Choroid plexus epithelial cell (primary cell): ENCODE measurements around the gene NSMF.

Experiments
- DNase-seq: peaks from one replicate; pipeline ENCODE4 v3.0.0-alpha.2; 2010; ENCODE audit warnings: low read depth
- H3K4me3 ChIP-seq: 2 replicates; pipeline ENCODE4 v1.5.1; 2011; ENCODE audit warnings: low read depth, mild to moderate bottlenecking, control low read depth, low read length, moderate library complexity
- TF ChIP-seq, protein P1 (sequence below): conservative IDR thresholded peaks from 2 replicates; pipeline ENCODE4 v1.5.1; 2011; ENCODE audit warnings: low read depth, mild to moderate bottlenecking, control low read depth, inconsistent platforms, low read length, moderate library complexity

NSMF gene

DNA sequence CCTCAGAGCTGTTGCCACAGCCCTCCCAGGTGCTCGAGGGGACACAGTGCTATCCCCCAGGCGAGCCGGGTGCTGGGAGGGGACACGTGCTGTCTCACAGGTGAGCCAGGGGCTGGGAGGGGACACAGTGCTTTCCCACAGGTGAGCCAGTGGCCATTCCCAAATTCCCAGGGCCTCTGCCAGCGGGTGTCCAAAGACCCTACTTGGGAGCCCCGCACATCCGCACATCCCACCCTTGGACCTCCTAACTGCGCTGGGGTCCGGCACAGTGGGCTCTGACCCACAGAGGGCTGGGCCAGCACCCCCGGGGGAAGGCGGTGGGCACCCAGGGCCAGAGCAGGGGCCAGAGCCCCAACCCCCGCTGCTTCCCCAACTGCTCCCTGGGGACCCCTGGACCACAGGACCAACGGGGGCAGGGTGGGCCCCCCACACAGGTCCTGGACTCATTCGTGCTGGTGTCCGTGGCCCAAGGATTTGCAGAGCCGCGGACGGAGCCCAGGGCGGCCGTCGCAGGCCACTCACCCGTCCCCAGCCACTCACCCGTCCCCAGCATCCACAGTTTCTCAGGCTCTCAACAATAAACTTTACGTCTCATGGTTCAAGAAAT is 54.1 kb downstream of the NSMF start:
- no peak overlapping the region for H3K4me3 ChIP-seq
- DNase-seq: no peak
- TF ChIP-seq, protein P1, sequence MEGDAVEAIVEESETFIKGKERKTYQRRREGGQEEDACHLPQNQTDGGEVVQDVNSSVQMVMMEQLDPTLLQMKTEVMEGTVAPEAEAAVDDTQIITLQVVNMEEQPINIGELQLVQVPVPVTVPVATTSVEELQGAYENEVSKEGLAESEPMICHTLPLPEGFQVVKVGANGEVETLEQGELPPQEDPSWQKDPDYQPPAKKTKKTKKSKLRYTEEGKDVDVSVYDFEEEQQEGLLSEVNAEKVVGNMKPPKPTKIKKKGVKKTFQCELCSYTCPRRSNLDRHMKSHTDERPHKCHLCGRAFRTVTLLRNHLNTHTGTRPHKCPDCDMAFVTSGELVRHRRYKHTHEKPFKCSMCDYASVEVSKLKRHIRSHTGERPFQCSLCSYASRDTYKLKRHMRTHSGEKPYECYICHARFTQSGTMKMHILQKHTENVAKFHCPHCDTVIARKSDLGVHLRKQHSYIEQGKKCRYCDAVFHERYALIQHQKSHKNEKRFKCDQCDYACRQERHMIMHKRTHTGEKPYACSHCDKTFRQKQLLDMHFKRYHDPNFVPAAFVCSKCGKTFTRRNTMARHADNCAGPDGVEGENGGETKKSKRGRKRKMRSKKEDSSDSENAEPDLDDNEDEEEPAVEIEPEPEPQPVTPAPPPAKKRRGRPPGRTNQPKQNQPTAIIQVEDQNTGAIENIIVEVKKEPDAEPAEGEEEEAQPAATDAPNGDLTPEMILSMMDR: no peak

- H3K4me3 ChIP-seq: no peak overlapping the region
- TF ChIP-seq, protein P1: no peak
- no peak for DNase-seq
Measured at GRCh38 chr9:137403269-137403668, 55.9 kb downstream of the NSMF start.

GRCh38 chr9:137402746-137403145 is 56.4 kb downstream of the NSMF start:
- H3K4me3 ChIP-seq: no peak overlapping the region
- TF ChIP-seq, protein P1: no peak
- DNase-seq: no peak

- TF ChIP-seq, protein P1: no peak
Measured at GRCh38 chr9:137398561-137399468, 60.3 kb downstream of the NSMF start.

GRCh38 chr9:137397675-137398423 is 61.3 kb downstream of the NSMF start:
- no peak overlapping the region for H3K4me3 ChIP-seq
- DNase-seq: no peak
- TF ChIP-seq, protein P1: no peak

More at GRCh38 chr9:137398561-137399468, 60.3 kb downstream of the NSMF start:
- no peak overlapping the region for H3K4me3 ChIP-seq
- DNase-seq: no peak
